GM10266 (cell line): ENCODE data around the gene ARL8B.

Experiments used
- DNase-seq: peaks from one replicate; pipeline ENCODE4 v3.0.0; 2012; ENCODE audit errors: extremely low spot score
- TF ChIP-seq, protein P1 (sequence below): IDR thresholded peaks from 2 replicates; pipeline ENCODE4 v1.5.1; 2012; ENCODE audit warnings: mild to moderate bottlenecking, low read depth; ENCODE audit not compliant: control insufficient read depth, insufficient read depth; ENCODE audit errors: missing control alignments

The ARL8B gene

DNA sequence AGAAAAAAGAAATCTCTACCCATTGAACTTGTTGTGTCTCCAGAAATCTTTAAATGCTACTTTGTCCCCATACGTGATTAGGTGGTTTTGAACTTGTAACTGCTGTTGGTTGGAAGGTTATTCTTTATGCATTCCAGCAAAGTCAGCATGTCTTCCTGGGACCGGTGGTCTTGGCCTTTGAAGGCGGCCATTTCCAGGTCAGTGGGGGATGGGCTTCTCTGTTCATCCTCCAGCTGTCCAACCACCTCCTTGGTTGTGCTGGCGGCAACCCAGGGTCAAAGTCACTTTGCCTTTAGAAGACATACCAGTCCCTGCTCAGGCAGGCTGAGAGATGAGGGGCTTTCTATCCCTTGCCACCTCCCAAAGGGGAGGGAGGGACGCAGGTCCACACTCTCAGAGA lies 37.9 kb upstream of the ARL8B start:
- no peak for DNase-seq
- TF ChIP-seq, protein P1, sequence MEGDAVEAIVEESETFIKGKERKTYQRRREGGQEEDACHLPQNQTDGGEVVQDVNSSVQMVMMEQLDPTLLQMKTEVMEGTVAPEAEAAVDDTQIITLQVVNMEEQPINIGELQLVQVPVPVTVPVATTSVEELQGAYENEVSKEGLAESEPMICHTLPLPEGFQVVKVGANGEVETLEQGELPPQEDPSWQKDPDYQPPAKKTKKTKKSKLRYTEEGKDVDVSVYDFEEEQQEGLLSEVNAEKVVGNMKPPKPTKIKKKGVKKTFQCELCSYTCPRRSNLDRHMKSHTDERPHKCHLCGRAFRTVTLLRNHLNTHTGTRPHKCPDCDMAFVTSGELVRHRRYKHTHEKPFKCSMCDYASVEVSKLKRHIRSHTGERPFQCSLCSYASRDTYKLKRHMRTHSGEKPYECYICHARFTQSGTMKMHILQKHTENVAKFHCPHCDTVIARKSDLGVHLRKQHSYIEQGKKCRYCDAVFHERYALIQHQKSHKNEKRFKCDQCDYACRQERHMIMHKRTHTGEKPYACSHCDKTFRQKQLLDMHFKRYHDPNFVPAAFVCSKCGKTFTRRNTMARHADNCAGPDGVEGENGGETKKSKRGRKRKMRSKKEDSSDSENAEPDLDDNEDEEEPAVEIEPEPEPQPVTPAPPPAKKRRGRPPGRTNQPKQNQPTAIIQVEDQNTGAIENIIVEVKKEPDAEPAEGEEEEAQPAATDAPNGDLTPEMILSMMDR = no peak

- DNase-seq = no peak
- TF ChIP-seq, protein P1 = no peak
Measured at GRCh38 chr3:5086708-5087107, 35.4 kb upstream of the ARL8B start.

GRCh38 chr3:5087209-5087608 lies 34.9 kb upstream of the ARL8B start:
- no peak for DNase-seq

GRCh38 chr3:5090197-5090596 lies 31.9 kb upstream of the ARL8B start:
- no peak for DNase-seq
- TF ChIP-seq, protein P1 = no peak

More at GRCh38 chr3:5087209-5087608, 34.9 kb upstream of the ARL8B start:
- TF ChIP-seq, protein P1 = no peak

DNA sequence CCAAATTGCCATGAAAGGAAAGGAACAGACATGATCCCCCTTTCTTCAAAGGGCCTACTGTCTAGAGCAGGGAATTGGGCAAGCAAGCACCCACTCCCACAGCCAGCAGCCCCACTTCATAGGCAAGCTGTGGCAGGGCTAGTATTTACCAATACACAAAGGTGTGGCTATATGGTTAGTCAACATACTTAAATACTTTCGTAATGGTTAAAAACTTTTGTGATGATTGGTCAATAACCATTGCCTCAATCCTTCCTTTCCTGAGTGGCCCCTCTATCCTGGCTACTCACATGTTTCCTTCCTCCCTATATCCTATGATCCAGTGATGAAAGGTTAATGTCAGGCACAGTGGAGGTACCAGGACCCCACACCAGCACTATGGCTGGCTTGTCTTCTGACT lies 30.1 kb upstream of the ARL8B start:
- DNase-seq = no peak
- TF ChIP-seq, protein P1 = no peak

GRCh38 chr3:5093731-5094130 lies 28.4 kb upstream of the ARL8B start:
- TF ChIP-seq, protein P1 = no peak
- DNase-seq = no peak

- no peak for DNase-seq
- TF ChIP-seq, protein P1 = no peak
Measured at GRCh38 chr3:5095886-5096285, 26.2 kb upstream of the ARL8B start.
